Omental fat pad (tissue), 4 donors: Measurements from ENCODE around the gene ZNF618. TPM values are rescaled to one million over a fixed set of nuclear protein-coding genes. Genes with fewer than 3 reads are reported as not detected.

Experiments used
- ATAC-seq: fragments of 150-250 bp; one replicate; pipeline ENCODE4 v1.9.1; 2016; ENCODE audit warnings: mild to moderate bottlenecking, moderate library complexity; ENCODE audit not compliant: low FRiP score
- DNase-seq: peaks from one replicate; pipeline ENCODE4 v3.0.0-alpha.2; 2019; ENCODE audit warnings: low spot score
- total RNA-seq, 4 donors: library from RNA; depleted of rRNA; stranded (reverse); fragments of >200 nt; gene quantifications; one replicate each; pipeline ENCODE4 v1.1.0, GENCODE V29; 2016
- TF ChIP-seq, protein P1 (sequence below), 3 donors: fragments of 450-650 bp; IDR thresholded peaks; one replicate each; pipeline ENCODE4 v1.5.1; 2016 to 2017; ENCODE audit warnings: antibody characterized with exemption in 3 of 3, mild to moderate bottlenecking in 3 of 3, moderate library complexity in 2 of 3

ZNF618 gene
- total RNA-seq, 4 donors from 2014 or later: 2.2 to 8.8 (median 5.9) TPM

DNA sequence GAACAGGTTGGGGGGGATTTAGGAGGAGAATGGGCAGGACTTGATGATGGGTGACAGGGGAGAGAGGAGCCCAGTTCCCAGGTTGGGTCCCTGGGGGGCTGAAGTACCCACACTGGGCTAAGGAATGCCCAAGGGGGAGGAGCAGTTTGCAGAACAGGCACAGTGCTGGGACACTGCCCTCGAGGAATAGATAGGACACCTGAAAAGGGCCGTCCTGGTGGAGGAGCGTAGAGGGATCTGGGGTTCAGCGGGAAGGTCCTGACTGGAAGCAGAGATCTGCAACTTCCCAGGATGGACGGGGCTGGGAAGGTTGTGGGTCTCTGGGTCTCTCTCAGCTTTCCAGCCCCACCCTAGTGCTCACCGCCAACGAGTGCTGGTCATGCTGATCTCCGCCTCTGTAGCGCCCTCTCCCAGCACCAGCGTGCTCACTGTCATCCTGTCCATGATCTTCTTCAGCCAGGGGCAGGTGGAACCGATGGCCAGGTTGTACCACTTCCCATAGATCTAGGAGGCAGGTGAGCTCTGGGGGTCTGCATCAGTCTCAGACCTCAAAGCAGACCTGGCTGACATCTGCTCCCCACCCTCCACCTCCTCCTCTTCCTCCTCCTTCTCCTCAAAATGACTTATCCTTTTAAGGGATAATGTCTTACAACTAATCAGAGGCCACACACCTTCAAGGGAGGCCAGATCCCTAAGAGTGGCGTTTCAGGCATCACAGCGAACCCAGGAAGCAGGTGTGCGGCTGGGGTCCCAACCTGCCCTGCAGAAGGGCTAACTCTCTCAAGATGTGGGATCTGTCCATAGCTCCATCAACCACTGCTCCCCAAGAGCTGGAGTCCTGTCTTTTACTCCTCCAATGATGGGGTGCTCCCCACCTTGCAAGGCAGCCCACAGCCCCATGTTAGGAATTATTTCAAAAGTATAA, 200.4 kb downstream of the ZNF618 start:
- ATAC-seq (no peak), DNase-seq (no peak)
- TF ChIP-seq, protein P1, sequence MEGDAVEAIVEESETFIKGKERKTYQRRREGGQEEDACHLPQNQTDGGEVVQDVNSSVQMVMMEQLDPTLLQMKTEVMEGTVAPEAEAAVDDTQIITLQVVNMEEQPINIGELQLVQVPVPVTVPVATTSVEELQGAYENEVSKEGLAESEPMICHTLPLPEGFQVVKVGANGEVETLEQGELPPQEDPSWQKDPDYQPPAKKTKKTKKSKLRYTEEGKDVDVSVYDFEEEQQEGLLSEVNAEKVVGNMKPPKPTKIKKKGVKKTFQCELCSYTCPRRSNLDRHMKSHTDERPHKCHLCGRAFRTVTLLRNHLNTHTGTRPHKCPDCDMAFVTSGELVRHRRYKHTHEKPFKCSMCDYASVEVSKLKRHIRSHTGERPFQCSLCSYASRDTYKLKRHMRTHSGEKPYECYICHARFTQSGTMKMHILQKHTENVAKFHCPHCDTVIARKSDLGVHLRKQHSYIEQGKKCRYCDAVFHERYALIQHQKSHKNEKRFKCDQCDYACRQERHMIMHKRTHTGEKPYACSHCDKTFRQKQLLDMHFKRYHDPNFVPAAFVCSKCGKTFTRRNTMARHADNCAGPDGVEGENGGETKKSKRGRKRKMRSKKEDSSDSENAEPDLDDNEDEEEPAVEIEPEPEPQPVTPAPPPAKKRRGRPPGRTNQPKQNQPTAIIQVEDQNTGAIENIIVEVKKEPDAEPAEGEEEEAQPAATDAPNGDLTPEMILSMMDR (IDR thresholded peaks at IDR 0.05): no peak

DNA sequence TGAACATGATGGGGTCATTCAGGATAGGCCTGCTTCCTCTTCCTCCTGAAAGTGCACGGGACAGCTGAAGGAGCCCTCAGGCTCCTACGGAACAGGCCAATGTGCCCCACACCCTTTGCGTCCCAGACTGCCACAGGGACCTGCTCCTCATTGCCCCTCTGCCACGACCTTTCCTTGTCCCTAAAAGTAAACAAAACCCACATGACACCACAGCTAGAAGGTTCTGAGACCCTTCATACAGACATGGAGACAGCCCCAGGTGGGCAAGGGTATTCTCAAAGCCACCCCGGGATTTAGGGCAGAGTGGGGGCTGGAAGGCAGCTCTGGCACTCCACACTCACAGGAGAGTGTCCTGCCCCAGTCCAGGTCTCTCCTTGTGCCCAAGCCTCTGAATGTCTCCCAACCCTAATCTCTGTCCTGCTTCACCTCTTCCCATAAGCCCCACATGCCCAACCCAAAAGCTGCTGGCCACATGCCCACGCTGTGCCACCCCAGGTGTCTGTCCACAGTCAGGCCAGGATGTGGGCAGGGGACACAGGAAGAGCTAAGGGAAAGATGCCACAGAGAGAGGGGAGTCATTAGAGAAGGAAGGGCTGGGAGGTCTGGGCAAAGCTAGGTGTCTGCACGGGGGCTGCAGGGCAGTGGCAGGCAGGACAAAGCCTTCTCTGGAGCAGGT, 201.2 kb downstream of the ZNF618 start:
- ATAC-seq (no peak), DNase-seq (no peak)
- TF ChIP-seq, protein P1 (IDR thresholded peaks at IDR 0.05): no peak

DNA sequence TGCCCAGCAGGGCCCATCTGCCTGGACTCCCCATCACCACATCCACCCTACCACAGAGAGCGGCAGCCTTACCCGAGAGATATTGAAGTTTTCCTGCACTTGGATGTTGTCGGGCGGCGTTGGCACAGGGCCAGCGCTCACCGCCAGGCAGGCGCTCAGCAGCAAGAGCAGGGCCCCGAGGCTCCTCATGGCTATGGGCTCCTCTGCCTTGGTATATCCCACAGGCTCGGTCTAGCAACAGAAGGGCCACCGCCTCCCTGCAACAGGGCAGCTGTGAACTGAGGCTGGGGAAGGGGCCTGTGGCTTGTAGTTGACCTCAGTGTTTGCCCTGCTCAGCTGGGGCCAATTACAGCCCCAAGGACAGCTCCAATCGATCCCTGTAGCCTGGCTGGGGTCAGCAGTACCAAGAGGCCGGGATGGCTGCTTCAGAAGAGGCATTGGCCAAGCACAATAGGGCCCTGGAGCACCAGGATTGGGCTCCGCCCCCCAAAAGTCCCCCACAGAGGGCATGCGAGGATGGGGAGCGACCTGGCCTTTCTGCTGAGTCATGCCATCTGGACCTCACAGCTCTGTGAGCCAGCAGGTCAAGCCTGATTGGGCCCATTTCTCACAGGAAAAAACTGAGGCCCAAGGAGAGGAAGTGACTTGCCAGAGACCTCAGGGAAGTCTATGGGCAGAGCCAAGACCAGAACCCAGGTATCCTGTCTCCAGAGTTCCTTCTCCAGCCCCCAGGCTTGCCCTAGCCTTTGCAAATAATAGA, 202.1 kb downstream of the ZNF618 start, which contains the start of gene AMBP:
Gene AMBP (minus strand): TSS at position 280 of the 760 bp plus-strand sequence. CDS start 91 bp downstream, at position 189.
- ATAC-seq: no peak
- TF ChIP-seq, protein P1 (IDR thresholded peaks at IDR 0.05): no peak
- no peak for DNase-seq

DNA sequence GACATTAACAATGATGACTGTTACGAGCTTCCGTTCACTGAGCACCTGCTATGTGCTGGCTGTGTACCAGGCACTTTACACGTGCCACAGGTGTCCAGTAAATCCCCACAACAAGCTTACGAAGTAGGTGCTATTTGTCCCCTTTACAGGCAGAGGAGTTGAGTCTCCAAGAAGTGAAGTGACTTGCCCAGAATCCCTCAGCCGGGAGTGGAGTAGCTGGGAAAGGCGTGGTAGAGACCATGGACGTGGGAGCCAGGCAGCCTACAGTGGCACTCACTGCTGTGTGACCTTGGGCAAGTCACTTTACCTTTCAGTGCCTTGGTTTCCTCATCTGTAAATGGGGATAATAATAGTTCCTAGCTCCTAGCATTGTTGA, 202.7 kb downstream of the ZNF618 start:
- DNase-seq: no peak
- TF ChIP-seq, protein P1 (IDR thresholded peaks at IDR 0.05): no peak
- ATAC-seq: no peak

DNA sequence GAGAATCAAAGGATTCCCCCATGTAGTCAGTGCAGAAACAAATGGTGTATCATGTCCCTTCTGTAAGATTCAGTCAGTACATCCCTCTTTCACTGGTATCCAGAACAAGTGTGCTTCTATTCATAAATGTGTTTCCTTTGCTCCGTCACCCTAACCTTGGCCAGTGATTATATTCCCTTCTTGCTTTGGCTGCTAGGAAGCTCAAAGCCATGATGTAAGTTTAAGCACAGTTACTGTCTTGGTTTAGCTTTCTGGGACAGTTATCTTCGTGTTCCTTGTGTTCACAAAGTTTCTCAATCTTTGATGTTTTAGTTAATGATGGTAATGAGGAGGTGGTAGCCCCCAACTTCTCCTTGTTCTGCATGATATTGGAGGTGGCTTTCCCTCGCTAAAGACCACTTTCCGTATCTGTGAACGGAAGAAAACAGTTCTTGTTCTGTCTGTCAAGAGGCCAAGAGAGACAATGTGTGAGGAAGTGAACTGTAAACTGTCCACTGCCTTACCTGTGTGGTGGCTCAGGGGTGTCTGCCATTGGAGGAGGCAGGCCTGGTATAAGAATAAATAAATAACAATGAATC, 204.2 kb downstream of the ZNF618 start:
- TF ChIP-seq, protein P1 (IDR thresholded peaks at IDR 0.05): no peak
- ATAC-seq (no peak), DNase-seq (no peak)

DNA sequence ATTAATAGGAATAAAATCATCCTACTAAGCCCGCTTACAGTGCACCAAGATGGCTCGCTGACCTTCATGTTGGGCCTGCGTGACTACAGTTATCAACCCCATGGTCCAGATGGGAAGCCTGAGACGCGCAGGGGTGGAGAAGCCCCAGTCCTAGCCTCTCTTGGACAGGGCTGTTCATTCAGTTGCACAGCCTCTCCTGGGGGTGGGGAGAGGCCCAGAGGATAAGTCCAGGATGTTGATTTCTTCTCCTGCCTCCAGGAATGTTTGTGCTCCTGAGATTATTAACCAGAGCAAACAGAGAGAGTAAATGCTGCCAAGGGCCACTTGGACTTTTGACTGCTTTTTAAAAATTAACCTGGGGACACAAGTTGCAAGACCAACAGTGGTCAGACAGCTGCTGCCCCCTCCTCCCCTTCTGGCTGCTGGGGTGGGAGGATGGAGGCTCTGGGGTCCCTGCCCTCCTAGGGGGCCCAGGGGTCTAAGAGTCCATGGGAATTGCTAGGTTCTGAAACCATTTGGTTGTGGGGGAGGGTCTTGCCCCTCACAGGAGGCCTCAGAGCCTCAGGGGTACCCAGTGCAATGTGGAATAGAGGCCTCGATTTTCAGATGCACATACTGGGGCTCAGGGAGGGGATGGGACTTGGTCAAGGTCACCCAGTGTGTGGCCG, 204.8 kb downstream of the ZNF618 start:
- TF ChIP-seq, protein P1 (IDR thresholded peaks at IDR 0.05): no peak
- DNase-seq: no peak
- no peak for ATAC-seq
